Colon (tissue), 2 donors: ENCODE measurements around the gene ANKDD1A.

Source experiments
- FAIRE-seq: peaks from 2 replicates; lab custom pipeline; 2012; peaks lifted over from hg19 to GRCh38; lab: Jason Lieb, UNC
- donor health status: control.
- donor health status: control.

ANKDD1A gene

DNA sequence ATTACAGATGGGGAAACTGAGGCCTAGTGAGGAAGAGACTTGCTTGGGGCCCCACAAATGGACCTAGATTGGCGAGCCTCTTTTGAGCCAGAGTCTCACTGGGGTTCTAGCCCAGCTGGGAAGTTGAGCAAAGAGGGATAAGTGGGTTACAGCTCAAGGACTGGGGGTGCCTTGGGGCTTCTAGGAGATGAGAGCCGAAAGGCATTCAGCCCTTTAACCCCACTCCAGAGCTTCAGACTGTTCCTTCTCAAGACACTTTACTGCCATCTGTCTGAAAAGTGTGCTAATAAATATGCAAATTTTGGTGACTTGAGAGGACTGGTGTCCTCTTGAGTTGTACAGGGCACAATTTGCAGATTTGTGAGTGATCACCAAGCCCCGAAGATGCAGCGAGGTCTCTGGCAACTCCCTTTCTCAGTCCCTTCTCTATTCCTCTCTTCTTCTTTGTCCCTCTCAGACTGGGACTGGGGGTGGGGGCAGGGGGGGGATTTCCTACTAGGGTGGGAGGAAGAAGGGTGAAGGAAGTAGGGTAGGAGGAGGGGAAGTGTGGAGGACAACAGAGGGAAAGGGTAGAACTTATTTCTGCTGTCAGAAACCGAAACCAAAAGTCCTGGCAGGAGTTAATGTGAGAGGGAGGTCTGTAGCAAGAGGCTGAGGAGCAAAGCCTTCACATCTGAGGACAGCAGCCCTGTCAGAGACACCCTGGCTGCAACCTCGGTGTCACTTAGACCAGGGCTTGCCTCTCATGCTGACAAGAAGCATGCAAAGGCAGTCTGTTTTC lies 16.2 kb upstream of the ANKDD1A start:
- no peak for FAIRE-seq

- no peak for FAIRE-seq
Measured at GRCh38 chr15:64896371-64897069, 15.2 kb upstream of the ANKDD1A start.

- FAIRE-seq, result no peak
Measured at GRCh38 chr15:64897345-64897985, 14.2 kb upstream of the ANKDD1A start.

GRCh38 chr15:64898406-64898805 lies 13.3 kb upstream of the ANKDD1A start:
- FAIRE-seq, result no peak

- no peak for FAIRE-seq
Measured at GRCh38 chr15:64901141-64901540, 10.6 kb upstream of the ANKDD1A start.

- no peak for FAIRE-seq
Measured at GRCh38 chr15:64901914-64902313, 9.8 kb upstream of the ANKDD1A start.

DNA sequence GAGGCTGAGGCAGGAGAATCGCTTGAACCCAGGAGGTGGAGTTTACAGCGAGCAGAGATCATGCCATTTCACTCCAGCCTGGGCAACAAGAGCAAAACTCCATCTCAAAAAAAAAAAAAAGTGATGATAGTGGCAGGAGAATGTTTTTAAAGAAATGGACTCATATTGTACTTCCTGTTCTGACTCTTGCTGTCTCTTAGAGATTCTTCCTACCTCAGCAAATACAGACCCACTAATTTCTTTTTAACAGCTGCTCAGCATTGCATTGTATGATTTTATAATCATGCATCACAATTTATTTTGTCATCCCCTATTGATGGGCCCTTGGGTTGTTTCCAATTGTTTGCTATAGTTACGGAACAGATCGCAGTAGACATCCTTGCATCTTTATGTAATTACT lies 8.8 kb upstream of the ANKDD1A start:
- FAIRE-seq, result no peak

GRCh38 chr15:64903326-64903950 lies 8.3 kb upstream of the ANKDD1A start:
- FAIRE-seq, result no peak

DNA sequence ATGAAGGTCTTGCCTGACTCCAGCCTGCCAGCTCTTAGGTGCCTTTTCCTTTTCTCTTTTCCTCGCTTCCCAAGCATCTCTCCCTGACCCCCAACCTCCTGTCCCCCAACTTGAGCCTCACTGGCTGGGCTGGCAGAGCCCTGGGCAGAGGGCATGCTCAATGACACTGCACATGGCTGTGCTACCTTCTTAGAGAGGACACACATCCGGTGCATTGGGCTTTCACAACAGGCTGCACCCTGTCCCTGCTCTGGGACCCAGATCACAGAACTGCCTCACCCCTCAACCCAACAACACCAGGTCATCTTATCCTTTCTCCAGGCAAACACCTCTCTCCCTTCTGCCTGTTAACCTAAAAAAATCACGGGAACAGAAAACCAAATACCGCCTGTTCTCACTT lies 7.5 kb upstream of the ANKDD1A start:
- no peak for FAIRE-seq

DNA sequence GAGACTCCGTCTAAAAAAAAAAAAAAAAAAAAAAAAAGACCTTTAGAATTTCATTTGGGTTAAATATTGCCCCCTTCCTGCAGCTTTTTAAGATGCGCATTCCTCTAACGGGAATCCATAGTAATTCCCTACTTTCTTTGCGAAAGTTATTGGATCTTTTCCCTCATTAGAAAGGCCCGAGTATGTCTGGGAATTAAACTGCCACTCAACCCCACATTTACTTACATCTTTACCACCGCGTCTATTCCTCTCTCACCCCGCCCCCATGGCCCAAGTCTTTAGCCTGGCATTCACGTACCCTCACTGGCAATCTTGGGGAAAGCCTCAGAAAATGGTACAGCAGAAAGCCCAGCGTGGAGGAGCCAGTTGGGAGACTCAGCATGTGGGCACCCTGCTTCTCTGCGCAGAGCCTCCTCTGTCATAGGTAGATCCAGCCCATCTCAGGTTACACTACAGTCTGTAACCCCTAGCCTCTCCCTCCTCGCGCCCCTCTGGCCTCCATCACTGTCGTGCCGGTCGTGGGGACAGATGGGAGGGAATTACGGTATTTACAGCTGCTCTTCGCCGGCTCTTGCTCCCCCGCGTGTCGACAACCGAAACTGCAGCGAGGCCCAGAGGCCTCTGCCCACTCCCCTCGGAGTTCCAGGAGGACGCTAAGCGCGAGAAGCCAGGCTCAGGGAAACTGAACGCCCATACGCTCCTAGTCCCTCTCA lies 6.4 kb upstream of the ANKDD1A start:
- no peak for FAIRE-seq

DNA sequence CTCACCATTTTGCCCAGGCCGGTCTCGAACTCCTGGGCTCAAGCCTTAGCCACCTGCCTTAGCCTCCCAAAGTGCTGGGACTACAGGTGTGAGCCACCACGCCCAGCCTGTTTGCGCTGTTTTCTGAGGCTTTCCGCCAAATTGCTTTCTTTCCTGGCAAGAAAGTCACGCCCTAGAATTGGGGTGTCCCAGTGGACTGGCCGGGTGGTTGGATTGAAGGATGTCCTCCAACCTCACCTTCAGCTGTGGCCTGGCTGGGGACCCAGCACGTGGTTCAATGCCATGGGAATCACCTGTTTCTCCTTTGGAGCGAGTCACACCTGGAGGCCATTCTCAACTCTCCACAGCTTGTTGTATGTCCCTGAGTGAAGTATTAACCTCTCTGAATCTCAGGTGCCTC lies 5.8 kb upstream of the ANKDD1A start:
- FAIRE-seq, result no peak

DNA sequence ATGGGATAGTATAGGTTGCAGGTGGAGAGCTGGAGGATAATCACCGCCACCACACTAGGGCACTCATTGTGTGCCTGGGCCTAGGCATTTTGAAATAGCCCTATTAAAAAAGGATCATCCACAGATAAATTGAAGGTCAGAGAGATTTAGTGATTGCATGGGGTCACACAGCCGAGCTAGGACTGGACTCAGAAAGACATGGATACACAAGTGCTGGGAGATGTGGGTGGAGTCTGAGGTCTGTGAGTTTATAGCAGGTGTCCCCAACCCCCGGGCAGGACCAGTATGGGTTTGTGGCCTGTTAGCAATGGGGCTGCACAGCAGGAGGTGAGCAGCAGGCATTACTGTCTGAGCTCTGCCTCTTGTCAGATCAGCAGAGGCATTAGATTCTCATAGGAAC lies 5.3 kb upstream of the ANKDD1A start:
- FAIRE-seq, result no peak

GRCh38 chr15:64907991-64908390 lies 3.7 kb upstream of the ANKDD1A start:
- FAIRE-seq, result no peak

- no peak for FAIRE-seq
Measured at GRCh38 chr15:64909546-64909945, 2.2 kb upstream of the ANKDD1A start.

GRCh38 chr15:64912379-64913325 lies 950 bp downstream of the ANKDD1A start:
- no peak for FAIRE-seq

GRCh38 chr15:64915518-64916227 lies 4.0 kb downstream of the ANKDD1A start:
- no peak for FAIRE-seq

DNA sequence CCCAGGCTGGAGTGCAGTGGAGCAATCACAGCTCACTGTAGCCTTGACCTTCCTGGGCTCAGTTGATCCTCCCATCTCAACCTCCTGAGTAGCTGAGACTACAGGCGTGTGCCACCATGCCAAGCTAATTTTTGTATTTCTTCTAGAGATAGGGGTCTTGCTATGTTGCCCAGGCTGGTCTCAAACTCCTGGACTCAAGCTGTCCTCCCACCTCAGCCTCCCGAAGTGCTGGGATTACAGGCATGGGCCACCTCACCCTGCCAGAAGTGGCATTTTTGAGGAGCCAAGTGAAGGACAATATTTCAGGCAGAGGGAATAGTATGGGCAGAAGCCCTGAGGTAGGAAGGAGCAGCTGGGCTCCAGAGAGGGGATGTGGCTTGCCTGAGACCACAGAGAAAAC lies 4.7 kb downstream of the ANKDD1A start:
- FAIRE-seq, result no peak

- no peak for FAIRE-seq
Measured at GRCh38 chr15:64917211-64917610, 5.5 kb downstream of the ANKDD1A start.

DNA sequence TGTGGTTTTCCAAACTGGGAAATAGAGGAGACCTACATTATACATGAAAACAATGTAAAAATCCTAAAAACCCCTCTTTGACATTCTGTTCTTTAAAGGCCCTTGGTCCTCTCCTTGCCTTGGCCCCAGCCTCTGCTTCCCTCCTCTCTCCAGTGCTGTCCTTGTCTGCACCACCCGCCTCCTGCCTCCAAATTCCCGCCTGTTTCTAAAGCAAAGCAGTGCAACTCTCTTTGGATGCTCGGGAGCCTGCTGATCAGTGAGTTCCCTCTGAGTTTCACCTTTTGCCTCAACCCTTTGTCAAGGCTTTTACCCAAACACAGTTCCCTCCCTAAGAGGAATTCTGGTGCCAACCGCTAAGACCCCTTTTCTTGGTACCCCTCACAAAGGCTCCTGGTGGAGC lies 8.0 kb downstream of the ANKDD1A start:
- no peak for FAIRE-seq

DNA sequence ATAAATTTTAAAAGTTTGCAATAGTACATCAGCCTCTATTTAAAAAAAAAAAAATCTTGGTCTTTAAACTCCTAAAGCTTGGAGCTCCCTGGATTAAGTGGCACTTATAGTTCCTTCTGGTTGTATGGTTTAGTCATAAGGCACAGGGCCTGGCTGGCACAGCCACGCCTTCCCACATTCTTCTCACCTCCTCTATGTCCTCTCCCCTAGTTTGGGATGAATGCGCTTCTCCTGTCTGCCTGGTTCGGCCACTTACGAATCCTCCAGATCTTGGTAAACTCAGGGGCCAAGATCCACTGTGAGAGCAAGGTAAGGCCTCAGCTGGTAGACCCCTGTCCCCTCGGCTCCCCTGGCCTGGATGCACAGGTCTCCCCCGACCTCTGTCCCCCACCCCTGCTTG lies 10.0 kb downstream of the ANKDD1A start:
- no peak for FAIRE-seq
